ENCODE data around the gene SLC6A6. TPM values are rescaled to one million over a fixed set of nuclear protein-coding genes. Genes with fewer than 3 reads are reported as not detected.
A peak's percentile ranks its signal among the peaks of the same experiment; 100 is the strongest.

SLC6A6 gene
- total and polyA plus RNA-seq, 2 donors from 2014 or later: 7.1 to 64.0 TPM

GRCh38 chr3:14512281-14512941 is 110.0 kb downstream of the SLC6A6 start:
- no peaks in the 10 kb centered on the region for H3K27me3 ChIP-seq (ENCODE audit: control insufficient read depth, insufficient read depth, low read length)
- intact Hi-C loops (cut with DNase I): loop anchor here (10.0 kb wide), 1 partner anchor 122 kb away; no protein-coding TSS in a partner anchor
- TF ChIP-seq CTCF (IDR thresholded peaks at IDR 0.05; ENCODE audit: borderline replicate concordance, extremely low read depth, insufficient read depth): no peak
- H3K9ac ChIP-seq (ENCODE audit: low read length in 3 of 3): no peak overlapping the region
- H3K27ac ChIP-seq (ENCODE audit: low read depth in 2 of 2, low read length in 2 of 2): no peak overlapping the region
- no peaks in the 10 kb centered on the region for H3K36me3 ChIP-seq (ENCODE audit: control insufficient read depth in 2 of 3, insufficient read depth in 3 of 3, low read length in 3 of 3)
- no peak overlapping the region for H3K4me3 ChIP-seq (ENCODE audit: low read length in 3 of 3)
- DNase-seq (peak in 1 of 5 donors; percentile 26), FAIRE-seq (no peak)
- H3K9me3 ChIP-seq (ENCODE audit: control insufficient read depth in 2 of 3, insufficient read depth in 1 of 3, low read length in 3 of 3): no peaks in the 10 kb centered on the region
- no peaks in the 10 kb centered on the region for H3K4me1 ChIP-seq (ENCODE audit: control insufficient read depth in 2 of 3, insufficient read depth in 2 of 3, low read depth in 1 of 3, low read length in 3 of 3)

- H3K4me1 ChIP-seq (ENCODE audit: control insufficient read depth in 2 of 3, insufficient read depth in 2 of 3, low read depth in 1 of 3, low read length in 3 of 3): no peaks in the 10 kb centered on the region
- H3K27ac ChIP-seq (ENCODE audit: low read depth in 2 of 2, low read length in 2 of 2): no peak overlapping the region
- H3K27me3 ChIP-seq (ENCODE audit: control insufficient read depth, insufficient read depth, low read length): no peaks in the 10 kb centered on the region
- no peak for FAIRE-seq
- DNase-seq: no peak
- H3K9me3 ChIP-seq (ENCODE audit: control insufficient read depth in 2 of 3, insufficient read depth in 1 of 3, low read length in 3 of 3): no peaks in the 10 kb centered on the region
- TF ChIP-seq CTCF (IDR thresholded peaks at IDR 0.05; ENCODE audit: borderline replicate concordance, extremely low read depth, insufficient read depth): no peak
- intact Hi-C loops (cut with DNase I): loop anchor here (10.0 kb wide), 1 partner anchor 122 kb away; no protein-coding TSS in a partner anchor
- no peak overlapping the region for H3K9ac ChIP-seq (ENCODE audit: low read length in 3 of 3)
- no peaks in the 10 kb centered on the region for H3K36me3 ChIP-seq (ENCODE audit: control insufficient read depth in 2 of 3, insufficient read depth in 3 of 3, low read length in 3 of 3)
- H3K4me3 ChIP-seq (ENCODE audit: low read length in 3 of 3): no peak overlapping the region
Measured at GRCh38 chr3:14512942-14513327, 110.5 kb downstream of the SLC6A6 start.

GRCh38 chr3:14513566-14514322 is 111.3 kb downstream of the SLC6A6 start:
- no peaks in the 10 kb centered on the region for H3K27me3 ChIP-seq (ENCODE audit: control insufficient read depth, insufficient read depth, low read length)
- peak in 1 of 5 donors; percentile 28 for DNase-seq
- H3K4me1 ChIP-seq (ENCODE audit: control insufficient read depth in 2 of 3, insufficient read depth in 2 of 3, low read depth in 1 of 3, low read length in 3 of 3): no peaks in the 10 kb centered on the region
- no peak for TF ChIP-seq CTCF (IDR thresholded peaks at IDR 0.05; ENCODE audit: borderline replicate concordance, extremely low read depth, insufficient read depth)
- FAIRE-seq: no peak
- H3K27ac ChIP-seq (ENCODE audit: low read depth in 2 of 2, low read length in 2 of 2): no peak overlapping the region
- H3K4me3 ChIP-seq (ENCODE audit: low read length in 3 of 3): no peak overlapping the region
- no peaks in the 10 kb centered on the region for H3K9me3 ChIP-seq (ENCODE audit: control insufficient read depth in 2 of 3, insufficient read depth in 1 of 3, low read length in 3 of 3)
- H3K36me3 ChIP-seq (ENCODE audit: control insufficient read depth in 2 of 3, insufficient read depth in 3 of 3, low read length in 3 of 3): no peaks in the 10 kb centered on the region
- intact Hi-C loops (cut with DNase I): loop anchor here (10.0 kb wide), 1 partner anchor 121 kb away; no protein-coding TSS in a partner anchor
- H3K9ac ChIP-seq (ENCODE audit: low read length in 3 of 3): no peak overlapping the region

Data from kidney (tissue), 14 donors.